Activated CD4-positive, alpha-beta memory T cell treated with anti-CD3 and anti-CD28 coated beads for 36 hours (primary cell): Measurements from ENCODE around the gene SYT11. TPM values are rescaled to one million over a fixed set of nuclear protein-coding genes. Genes with fewer than 3 reads are reported as not detected.

Experiments
- CTCF ChIA-PET: fragments of 350-600 bp; sonication (Branson Sonifier 250); formaldehyde crosslinking; loops from one replicate; lab custom pipeline; 2021; ENCODE audit warnings: antibody characterized with exemption, inconsistent platforms; lab: Charles Lee
- POLR2A ChIA-PET: fragments of 350-600 bp; sonication (Branson Sonifier 250); formaldehyde crosslinking; loops from one replicate; lab custom pipeline; 2021; ENCODE audit warnings: antibody characterized with exemption; lab: Charles Lee
- DNase-seq: peaks from one replicate; pipeline ENCODE4 v3.0.0-alpha.2; 2020
- H3K27ac Mint-ChIP-seq: one replicate; pipeline ENCODE4 v1.8.0; 2021; ENCODE audit warnings: mixed read lengths
- H3K27me3 Mint-ChIP-seq: one replicate; pipeline ENCODE4 v1.8.0; 2021; ENCODE audit warnings: mixed read lengths
- H3K36me3 Mint-ChIP-seq: one replicate; pipeline ENCODE4 v1.8.0; 2021; ENCODE audit warnings: mixed read lengths
- H3K4me1 Mint-ChIP-seq: one replicate; pipeline ENCODE4 v1.8.0; 2021; ENCODE audit warnings: low read depth, mixed read lengths
- H3K4me3 Mint-ChIP-seq: one replicate; pipeline ENCODE4 v1.8.0; 2021; ENCODE audit warnings: mild to moderate bottlenecking, mixed read lengths
- H3K9me3 Mint-ChIP-seq: one replicate; pipeline ENCODE4 v1.8.0; 2021; ENCODE audit warnings: mixed read lengths
- intact Hi-C: fragments of 100-400 bp; cut with micrococcal nuclease; formaldehyde crosslinking; loops from one replicate; pipeline ENCODE4 v1.15.1; 2023
- total RNA-seq, 2 experiments: library from RNA; stranded (reverse); gene quantifications; one replicate each; pipeline ENCODE4 v1.2.3, GENCODE V29; 2021

The SYT11 gene
- total RNA-seq, 2 experiments from 2014 or later, result 25.0 to 25.1 TPM

GRCh38 chr1:155864393-155864792, 5.0 kb downstream of the SYT11 start:
- Mint-ChIP-seq H3K27me3 (no peaks in the 10 kb centered on the region), H3K4me1 (peaks cover 20% of the 10 kb centered on the region), H3K36me3 (no peaks in the 10 kb centered on the region), H3K27ac (no peak overlapping the region), H3K4me3 (no peak overlapping the region), H3K9me3 (no peaks in the 10 kb centered on the region)
- POLR2A ChIA-PET, result interaction anchor here (0.6 kb wide), 1 partner anchor 591 kb away, joined by 4 read pairs; no protein-coding TSS in a partner anchor
- CTCF ChIA-PET, result no interaction called here
- no peak for DNase-seq
- intact Hi-C loops, result no loop called here

- no peaks in the 10 kb centered on the region for H3K36me3 Mint-ChIP-seq
- no peaks in the 10 kb centered on the region for H3K4me1 Mint-ChIP-seq
- no peak overlapping the region for H3K27ac Mint-ChIP-seq
- no peaks in the 10 kb centered on the region for H3K9me3 Mint-ChIP-seq
- intact Hi-C loops, result no loop called here
- H3K27me3 Mint-ChIP-seq, result no peaks in the 10 kb centered on the region
- no peak overlapping the region for H3K4me3 Mint-ChIP-seq
- POLR2A ChIA-PET, result no interaction called here
- DNase-seq, result no peak
- CTCF ChIA-PET, result no interaction called here
These were observed 8.4 kb downstream of the SYT11 start for GRCh38 chr1:155867766-155868165.

GRCh38 chr1:155871390-155871789, 12.0 kb downstream of the SYT11 start:
- intact Hi-C loops, result no loop called here
- ChIA-PET POLR2A (no interaction called here), CTCF (no interaction called here)
- H3K4me3 Mint-ChIP-seq, result no peak overlapping the region
- no peaks in the 10 kb centered on the region for H3K9me3 Mint-ChIP-seq
- DNase-seq, result no peak
- no peak overlapping the region for H3K27ac Mint-ChIP-seq
- H3K4me1 Mint-ChIP-seq, result no peaks in the 10 kb centered on the region
- H3K36me3 Mint-ChIP-seq, result no peaks in the 10 kb centered on the region
- no peaks in the 10 kb centered on the region for H3K27me3 Mint-ChIP-seq

- DNase-seq, result no peak
- no peaks in the 10 kb centered on the region for H3K27me3 Mint-ChIP-seq
- no peak overlapping the region for H3K27ac Mint-ChIP-seq
- intact Hi-C loops, result no loop called here
- no peaks in the 10 kb centered on the region for H3K9me3 Mint-ChIP-seq
- no peak overlapping the region for H3K4me3 Mint-ChIP-seq
- H3K36me3 Mint-ChIP-seq, result no peaks in the 10 kb centered on the region
- CTCF ChIA-PET, result interaction anchor here (0.6 kb wide), 1 partner anchor 96 kb away, joined by 3 read pairs; no protein-coding TSS in a partner anchor
- H3K4me1 Mint-ChIP-seq, result no peaks in the 10 kb centered on the region
- POLR2A ChIA-PET, result no interaction called here
These were observed 13.2 kb downstream of the SYT11 start for GRCh38 chr1:155872527-155872926.

GRCh38 chr1:155873860-155874259, 14.5 kb downstream of the SYT11 start:
- no peaks in the 10 kb centered on the region for H3K9me3 Mint-ChIP-seq
- intact Hi-C loops, result no loop called here
- no peaks in the 10 kb centered on the region for H3K4me1 Mint-ChIP-seq
- POLR2A ChIA-PET, result no interaction called here
- H3K4me3 Mint-ChIP-seq, result no peak overlapping the region
- H3K27me3 Mint-ChIP-seq, result no peaks in the 10 kb centered on the region
- H3K27ac Mint-ChIP-seq, result no peak overlapping the region
- CTCF ChIA-PET, result no interaction called here
- no peak for DNase-seq
- H3K36me3 Mint-ChIP-seq, result peaks cover 2% of the 10 kb centered on the region

- intact Hi-C loops, result no loop called here
- H3K36me3 Mint-ChIP-seq, result peaks cover 8% of the 10 kb centered on the region
- no peaks in the 10 kb centered on the region for H3K4me1 Mint-ChIP-seq
- no peak for DNase-seq
- no peak overlapping the region for H3K4me3 Mint-ChIP-seq
- ChIA-PET CTCF (no interaction called here), POLR2A (no interaction called here)
- no peak overlapping the region for H3K27ac Mint-ChIP-seq
- no peaks in the 10 kb centered on the region for H3K27me3 Mint-ChIP-seq
- H3K9me3 Mint-ChIP-seq, result no peaks in the 10 kb centered on the region
These were observed 18.6 kb downstream of the SYT11 start for GRCh38 chr1:155877945-155878344.

GRCh38 chr1:155880251-155880650, 20.9 kb downstream of the SYT11 start:
- POLR2A ChIA-PET, result no interaction called here
- CTCF ChIA-PET, result no interaction called here
- Mint-ChIP-seq H3K4me3 (no peak overlapping the region), H3K27me3 (no peaks in the 10 kb centered on the region), H3K36me3 (peaks cover 8% of the 10 kb centered on the region), H3K4me1 (no peaks in the 10 kb centered on the region), H3K27ac (no peak overlapping the region), H3K9me3 (no peaks in the 10 kb centered on the region)
- intact Hi-C loops, result no loop called here
- DNase-seq, result no peak

- no peak for DNase-seq
- H3K27me3 Mint-ChIP-seq, result no peaks in the 10 kb centered on the region
- no peak overlapping the region for H3K27ac Mint-ChIP-seq
- peaks cover 8% of the 10 kb centered on the region for H3K36me3 Mint-ChIP-seq
- intact Hi-C loops, result no loop called here
- no peaks in the 10 kb centered on the region for H3K9me3 Mint-ChIP-seq
- ChIA-PET POLR2A (no interaction called here), CTCF (no interaction called here)
- H3K4me1 Mint-ChIP-seq, result no peaks in the 10 kb centered on the region
- H3K4me3 Mint-ChIP-seq, result no peak overlapping the region
These were observed 21.6 kb downstream of the SYT11 start for GRCh38 chr1:155880950-155881349.

- Mint-ChIP-seq H3K4me3 (no peak overlapping the region), H3K27me3 (no peaks in the 10 kb centered on the region), H3K4me1 (no peaks in the 10 kb centered on the region), H3K27ac (no peak overlapping the region), H3K36me3 (peaks cover 8% of the 10 kb centered on the region), H3K9me3 (no peaks in the 10 kb centered on the region)
- intact Hi-C loops, result no loop called here
- ChIA-PET POLR2A (no interaction called here), CTCF (interaction anchor here (0.8 kb wide), 1 partner anchor 259 kb away, joined by 3 read pairs; no protein-coding TSS in a partner anchor)
- DNase-seq, result no peak
These were observed 22.9 kb downstream of the SYT11 start for GRCh38 chr1:155882235-155882634.

- H3K36me3 Mint-ChIP-seq, result peaks cover 8% of the 10 kb centered on the region
- ChIA-PET POLR2A (no interaction called here), CTCF (interaction anchor here (0.8 kb wide), 1 partner anchor 259 kb away, joined by 3 read pairs; no protein-coding TSS in a partner anchor)
- H3K27ac Mint-ChIP-seq, result no peak overlapping the region
- H3K27me3 Mint-ChIP-seq, result no peaks in the 10 kb centered on the region
- no peaks in the 10 kb centered on the region for H3K4me1 Mint-ChIP-seq
- no peak for DNase-seq
- H3K9me3 Mint-ChIP-seq, result no peaks in the 10 kb centered on the region
- intact Hi-C loops, result no loop called here
- H3K4me3 Mint-ChIP-seq, result no peak overlapping the region
These were observed 23.4 kb downstream of the SYT11 start for GRCh38 chr1:155882766-155883165.

- H3K4me1 Mint-ChIP-seq, result no peaks in the 10 kb centered on the region
- intact Hi-C loops, result no loop called here
- H3K27ac Mint-ChIP-seq, result no peak overlapping the region
- ChIA-PET POLR2A (no interaction called here), CTCF (interaction anchor here (1.2 kb wide), 1 partner anchor 182 kb away, joined by 4 read pairs; no protein-coding TSS in a partner anchor)
- DNase-seq, result no peak
- H3K4me3 Mint-ChIP-seq, result no peak overlapping the region
- H3K27me3 Mint-ChIP-seq, result no peaks in the 10 kb centered on the region
- H3K9me3 Mint-ChIP-seq, result no peaks in the 10 kb centered on the region
- H3K36me3 Mint-ChIP-seq, result peaks cover 6% of the 10 kb centered on the region
These were observed 24.9 kb downstream of the SYT11 start for GRCh38 chr1:155884031-155884960.

- Mint-ChIP-seq H3K4me1 (no peaks in the 10 kb centered on the region), H3K9me3 (no peaks in the 10 kb centered on the region), H3K27me3 (no peaks in the 10 kb centered on the region), H3K36me3 (peaks cover 6% of the 10 kb centered on the region), H3K27ac (no peak overlapping the region), H3K4me3 (no peak overlapping the region)
- DNase-seq, result no peak
- POLR2A ChIA-PET, result no interaction called here
- CTCF ChIA-PET, result interaction anchor here (1.2 kb wide), 1 partner anchor 182 kb away, joined by 4 read pairs; no protein-coding TSS in a partner anchor
- intact Hi-C loops, result no loop called here
These were observed 25.6 kb downstream of the SYT11 start for GRCh38 chr1:155884982-155885381.
